OCI-LY7 (cell line): ENCODE results near the gene VWDE. TPM values are rescaled to one million over a fixed set of nuclear protein-coding genes. Genes with fewer than 3 reads are reported as not detected.
"Not testable (repeated sequence)": the region's sequence is repeated elsewhere in the genome, so short reads cannot be mapped to it uniquely, and the experiment has no call there.

ENCODE experiments used
- Bru-seq: library from RNA; stranded (reverse); fragments of 400-500 nt; gene quantifications from one replicate; lab custom pipeline; 2021; lab: Mats Ljungman, UMichigan
- BruChase-seq, 2 experiments: library from RNA; stranded (reverse); fragments of 400-500 nt; gene quantifications; one replicate each; lab custom pipeline; 2021; lab: Mats Ljungman, UMichigan
- BruUV-seq: library from RNA; stranded (reverse); fragments of 400-500 nt; replicated peaks from 2 replicates; lab custom pipeline; 2021; lab: Mats Ljungman, UMichigan
- CTCF ChIA-PET: fragments of 300-600 bp; sonication (Branson Sonifier 250); formaldehyde crosslinking; loops from one replicate; lab custom pipeline; 2022; ENCODE audit warnings: antibody characterized with exemption; ENCODE audit not compliant: unreplicated experiment; lab: Charles Lee
- POLR2A ChIA-PET: fragments of 300-600 bp; sonication (Branson Sonifier 250); formaldehyde crosslinking; loops from one replicate; lab custom pipeline; 2022; ENCODE audit warnings: antibody characterized with exemption; lab: Charles Lee
- DNase-seq: peaks from one replicate; pipeline ENCODE4 v3.0.0-alpha.2; 2015; ENCODE audit warnings: low spot score
- H2AFZ ChIP-seq: fragments of 200-600 bp; sonication (generic), shearing (Covaris generic); 2 replicates; pipeline ENCODE4 v1.6.1; 2014; ENCODE audit warnings: mild to moderate bottlenecking, antibody characterized with exemption, low read length, moderate library complexity
- H3K27ac ChIP-seq: fragments of 200-600 bp; sonication (generic); 2 replicates; pipeline ENCODE4 v1.5.1; 2014; ENCODE audit warnings: mixed run types, low read depth, mild to moderate bottlenecking, moderate library complexity, low read length, inconsistent platforms; ENCODE audit not compliant: poor library complexity, severe bottlenecking
- H3K36me3 ChIP-seq: fragments of 200-600 bp; sonication (generic); 2 replicates; pipeline ENCODE4 v1.6.1; 2014; ENCODE audit warnings: mild to moderate bottlenecking, antibody characterized with exemption, low read length, moderate library complexity, mixed read lengths; ENCODE audit not compliant: insufficient read depth
- H3K4me1 ChIP-seq: fragments of 200-600 bp; sonication (generic); 2 replicates; pipeline ENCODE4 v1.5.1; 2014; ENCODE audit warnings: mild to moderate bottlenecking, low read length; ENCODE audit not compliant: insufficient read depth, poor library complexity, severe bottlenecking
- H3K4me2 ChIP-seq: fragments of 200-600 bp; sonication (generic); 2 replicates; pipeline ENCODE4 v1.6.1; 2014; ENCODE audit warnings: mild to moderate bottlenecking, low read length
- H3K4me3 ChIP-seq: fragments of 200-600 bp; sonication (generic); 2 replicates; pipeline ENCODE4 v1.5.1; 2014; ENCODE audit warnings: mild to moderate bottlenecking, low read depth, low read length; ENCODE audit not compliant: poor library complexity, severe bottlenecking
- H3K79me2 ChIP-seq: fragments of 200-600 bp; sonication (generic); 2 replicates; pipeline ENCODE4 v1.6.1; 2016; ENCODE audit warnings: low read depth, mild to moderate bottlenecking, low read length, moderate library complexity, mixed read lengths; ENCODE audit not compliant: insufficient read depth
- H3K9me2 ChIP-seq: fragments of 200-600 bp; sonication (generic); 2 replicates; pipeline ENCODE4 v1.6.1; 2016; ENCODE audit warnings: mild to moderate bottlenecking, low read length, mixed read lengths; ENCODE audit not compliant: insufficient read depth
- H3K9me3 ChIP-seq: fragments of 200-600 bp; sonication (generic); 2 replicates; pipeline ENCODE4 v1.6.1; 2014; ENCODE audit warnings: mild to moderate bottlenecking, mixed run types, low read length, mixed read lengths
- H4K20me1 ChIP-seq: fragments of 200-600 bp; sonication (generic); 2 replicates; pipeline ENCODE4 v1.6.1; 2014; ENCODE audit warnings: mild to moderate bottlenecking, antibody characterized with exemption, low read length, moderate library complexity, mixed read lengths; ENCODE audit not compliant: insufficient read depth
- CTCF ChIP-seq: fragments of 200-600 bp; sonication (generic); conservative IDR thresholded peaks from 2 replicates; pipeline ENCODE4 v1.5.1; 2014; ENCODE audit warnings: mild to moderate bottlenecking, antibody characterized with exemption, low read length, moderate library complexity, mixed read lengths
- EZH2phosphoT487 ChIP-seq: fragments of 200-600 bp; sonication (generic); IDR thresholded peaks from 2 replicates; pipeline ENCODE4 v1.6.1; 2018; ENCODE audit warnings: low read depth, borderline replicate concordance, mild to moderate bottlenecking, mixed run types, antibody characterized with exemption, low read length, moderate library complexity, mixed read lengths
- intact Hi-C: fragments of 100-400 bp; cut with micrococcal nuclease; formaldehyde crosslinking; loops from one replicate; pipeline ENCODE4 v1.10.0; 2022; ENCODE audit not compliant: unreplicated experiment
- long read RNA-seq: library from polyadenylated mRNA; stranded (forward); transcript quantifications from one replicate; pipeline ENCODE4 v2.0.0, GENCODE V29; 2022
- total RNA-seq, 2 experiments: library from RNA; depleted of rRNA in 1 of 2; stranded (reverse); fragments of >200 nt in 1 of 2; shearing (Covaris generic) in 1 of 2; gene quantifications; 2 replicates each; pipeline ENCODE4 v1.2.3, GENCODE V29; 2014 to 2022

Gene VWDE
- total RNA-seq (2014; rRNA removed; shearing (Covaris generic)), result not detected in 2 replicates
- not detected in 2 replicates for total RNA-seq (2022)
- percentile 8 among the genes with signal in this experiment for Bru-seq, nascent RNA
- percentile 9 among the genes with signal in this experiment for BruChase-seq, experiment 1, labeled RNA remaining after a 6-hour chase
- percentile 13 among the genes with signal in this experiment for BruChase-seq, experiment 2, labeled RNA remaining after a 2-hour chase
- long read RNA-seq, result 0 reads

GRCh38 chr7:12403287-12404181 is at the start of gene VWDE:
TSS of gene VWDE (minus strand) at chr7:12403865. CDS start at chr7:12403716, 149 bp downstream.
- no peak within 1 kb of the TSS for H3K27ac ChIP-seq
- no peaks in the 10 kb centered on the region for H3K9me2 ChIP-seq
- ChIA-PET CTCF (no interaction called here), POLR2A (no interaction called here)
- H3K36me3 ChIP-seq, result no peaks in the 10 kb centered on the region
- H3K4me1 ChIP-seq, result no peaks in the 10 kb centered on the region
- no peaks in the 10 kb centered on the region for H3K79me2 ChIP-seq
- H2AFZ ChIP-seq, result no peak within 1 kb of the TSS
- TF ChIP-seq CTCF (no peak), EZH2phosphoT487 (no peak)
- no peak within 1 kb of the TSS for H3K4me3 ChIP-seq
- no TSS peak for BruUV-seq
- H3K9me3 ChIP-seq, result no peaks in the 10 kb centered on the region
- intact Hi-C loops, result no loop called here
- no peaks in the 10 kb centered on the region for H4K20me1 ChIP-seq
- no peak within 1 kb of the TSS for H3K4me2 ChIP-seq
- DNase-seq, result no peak

- H3K4me2 ChIP-seq, H2AFZ ChIP-seq, H3K27ac ChIP-seq, DNase-seq, POLR2A ChIA-PET, H3K4me3 ChIP-seq, H3K79me2 ChIP-seq, CTCF ChIA-PET, H3K9me2 ChIP-seq, H3K9me3 ChIP-seq, BruUV-seq, H3K4me1 ChIP-seq, H4K20me1 ChIP-seq, intact Hi-C loops, H3K36me3 ChIP-seq: not testable (repeated sequence)
These were observed 49.5 kb upstream of the VWDE start for GRCh38 chr7:12453136-12453535.

GRCh38 chr7:12450615-12451014 is 47.0 kb upstream of the VWDE start:
- ChIA-PET POLR2A (no interaction called here), CTCF (no interaction called here)
- H4K20me1 ChIP-seq, result no peaks in the 10 kb centered on the region
- H3K4me1 ChIP-seq, result no peaks in the 10 kb centered on the region
- no peak overlapping the region for H3K27ac ChIP-seq
- H3K9me2 ChIP-seq, result no peaks in the 10 kb centered on the region
- H3K4me2 ChIP-seq, result no peak overlapping the region
- H2AFZ ChIP-seq, result no peak overlapping the region
- H3K36me3 ChIP-seq, result no peaks in the 10 kb centered on the region
- H3K79me2 ChIP-seq, result no peaks in the 10 kb centered on the region
- no peak for DNase-seq
- no peak overlapping the region for H3K4me3 ChIP-seq
- intact Hi-C loops, result no loop called here
- no peaks in the 10 kb centered on the region for H3K9me3 ChIP-seq
- TF ChIP-seq EZH2phosphoT487 (no peak), CTCF (no peak)
- BruUV-seq, result no TSS peak
